NT2/D1 (cell line): Measurements from ENCODE around the gene TAS2R60.

Experiments used
- SUZ12 ChIP-seq: IDR thresholded peaks from 2 replicates; pipeline ENCODE4 v1.6.1; 2011; ENCODE audit not compliant: insufficient read length, insufficient read depth; ENCODE audit errors: extremely low read depth
- YY1 ChIP-seq: IDR thresholded peaks from 2 replicates; pipeline ENCODE4 v1.6.1; 2011; ENCODE audit not compliant: insufficient read length, insufficient read depth
- ZNF274 ChIP-seq: IDR thresholded peaks from 2 replicates; pipeline ENCODE4 v1.6.1; 2011; ENCODE audit warnings: mild to moderate bottlenecking, low read depth, low read length

- TF ChIP-seq YY1 (no peak), ZNF274 (no peak), SUZ12 (no peak)
Measured at GRCh38 chr7:143422033-143422432, 21.2 kb upstream of the TAS2R60 start.
